ENCODE measurements around the gene DUS1L.

DUS1L gene

GRCh38 chr17:82076018-82076784, 10.6 kb upstream of the DUS1L start:
- DNase-seq (ENCODE audit: low spot score), result no peak

GRCh38 chr17:82073446-82073845, 7.8 kb upstream of the DUS1L start:
- no peak for DNase-seq (ENCODE audit: low spot score)

GRCh38 chr17:82072827-82073226, 7.2 kb upstream of the DUS1L start:
- no peak for DNase-seq (ENCODE audit: low spot score)

GRCh38 chr17:82070611-82071010, 5.0 kb upstream of the DUS1L start:
- DNase-seq (ENCODE audit: low spot score), result no peak

- no peak for DNase-seq (ENCODE audit: low spot score)
Observed at GRCh38 chr17:82065193-82065637, 389 bp downstream of the DUS1L start.

GRCh38 chr17:82064433-82065192, 991 bp downstream of the DUS1L start:
- DNase-seq (ENCODE audit: low spot score), result no peak

- no peak for DNase-seq (ENCODE audit: low spot score)
Observed at GRCh38 chr17:82063424-82064415, 1.9 kb downstream of the DUS1L start.

- no peak for DNase-seq (ENCODE audit: low spot score)
Observed at GRCh38 chr17:82062984-82063368, 2.6 kb downstream of the DUS1L start.

GRCh38 chr17:82062076-82062983, 3.3 kb downstream of the DUS1L start:
- DNase-seq (ENCODE audit: low spot score), result no peak

GRCh38 chr17:82061047-82061925, 4.3 kb downstream of the DUS1L start:
- DNase-seq (ENCODE audit: low spot score), result no peak

GRCh38 chr17:82060614-82061013, 5.0 kb downstream of the DUS1L start:
- DNase-seq (ENCODE audit: low spot score), result no peak

GRCh38 chr17:82060001-82060380, 5.6 kb downstream of the DUS1L start:
- DNase-seq (ENCODE audit: low spot score), result no peak

GRCh38 chr17:82059272-82060000, 6.2 kb downstream of the DUS1L start:
- DNase-seq (ENCODE audit: low spot score), result no peak

- no peak for DNase-seq (ENCODE audit: low spot score)
Observed at GRCh38 chr17:82058855-82059249, 6.8 kb downstream of the DUS1L start.

GRCh38 chr17:82058230-82058854, 7.3 kb downstream of the DUS1L start:
- DNase-seq (ENCODE audit: low spot score), result no peak

- no peak for DNase-seq (ENCODE audit: low spot score)
Observed at GRCh38 chr17:82056729-82057621, 8.6 kb downstream of the DUS1L start.

- no peak for DNase-seq (ENCODE audit: low spot score)
Observed at GRCh38 chr17:82055965-82056728, 9.5 kb downstream of the DUS1L start.

All from hematopoietic multipotent progenitor cell treated with erythropoietin and hydrocortisone succinate and interleukin-3 and kit ligand, for 15 days (in vitro differentiated cells).